GM18909 (cell line): ENCODE measurements around the gene NEIL1.
"Not testable (repeated sequence)": the region's sequence is repeated elsewhere in the genome, so short reads cannot be mapped to it uniquely, and the experiment has no call there.

Experiments
- ATAC-seq: cut with Tn5 transposase; IDR thresholded peaks from one replicate; pipeline ENCODE4 v1.9.1; 2021; ENCODE audit warnings: mild to moderate bottlenecking; ENCODE audit not compliant: unreplicated experiment, poor library complexity

NEIL1 gene

GRCh38 chr15:75332093-75332492 lies 14.7 kb upstream of the NEIL1 start:
- ATAC-seq, result not testable (repeated sequence)

GRCh38 chr15:75333654-75334419 lies 13.0 kb upstream of the NEIL1 start:
- ATAC-seq, result not testable (repeated sequence)

- no peak for ATAC-seq
These were observed 11.5 kb upstream of the NEIL1 start for GRCh38 chr15:75335313-75335704.

GRCh38 chr15:75335705-75336355 lies 11.0 kb upstream of the NEIL1 start, which contains the start of gene COMMD4:
Gene COMMD4, plus strand, starts transcription at chr15:75336063. Its CDS starts 27 bp downstream, at chr15:75336090.
- peak; percentile 76 for ATAC-seq

GRCh38 chr15:75338661-75339240 lies 8.1 kb upstream of the NEIL1 start:
- ATAC-seq, result no peak

- no peak for ATAC-seq
These were observed 7.2 kb upstream of the NEIL1 start for GRCh38 chr15:75339531-75340240.

GRCh38 chr15:75342221-75342620 lies 4.6 kb upstream of the NEIL1 start:
- ATAC-seq, result no peak

- ATAC-seq, result not testable (repeated sequence)
These were observed 2.9 kb upstream of the NEIL1 start for GRCh38 chr15:75343953-75344352.

- peak; percentile 65 for ATAC-seq
These were observed 589 bp downstream of the NEIL1 start for GRCh38 chr15:75347222-75348033.

- ATAC-seq, result no peak
These were observed 1.3 kb downstream of the NEIL1 start for GRCh38 chr15:75348034-75348561.

GRCh38 chr15:75348562-75349350 lies 1.9 kb downstream of the NEIL1 start:
- ATAC-seq, result no peak

GRCh38 chr15:75349351-75349669 lies 2.5 kb downstream of the NEIL1 start:
- not testable (repeated sequence) for ATAC-seq

GRCh38 chr15:75349851-75350588 lies 3.2 kb downstream of the NEIL1 start:
- no peak for ATAC-seq

GRCh38 chr15:75350601-75351361 lies 3.9 kb downstream of the NEIL1 start:
- no peak for ATAC-seq

GRCh38 chr15:75352186-75353080 lies 5.6 kb downstream of the NEIL1 start:
- no peak for ATAC-seq

- ATAC-seq, result no peak
These were observed 6.8 kb downstream of the NEIL1 start for GRCh38 chr15:75353604-75354003.

GRCh38 chr15:75354454-75354853 lies 7.6 kb downstream of the NEIL1 start:
- ATAC-seq, result no peak
